ENCODE results near the gene BCAR1. TPM values are rescaled to one million over a fixed set of nuclear protein-coding genes. Genes with fewer than 3 reads are reported as not detected.

Gene BCAR1
- total RNA-seq, 6 experiments from 2014 or later, result 126 to 148 (median 130) TPM

DNA sequence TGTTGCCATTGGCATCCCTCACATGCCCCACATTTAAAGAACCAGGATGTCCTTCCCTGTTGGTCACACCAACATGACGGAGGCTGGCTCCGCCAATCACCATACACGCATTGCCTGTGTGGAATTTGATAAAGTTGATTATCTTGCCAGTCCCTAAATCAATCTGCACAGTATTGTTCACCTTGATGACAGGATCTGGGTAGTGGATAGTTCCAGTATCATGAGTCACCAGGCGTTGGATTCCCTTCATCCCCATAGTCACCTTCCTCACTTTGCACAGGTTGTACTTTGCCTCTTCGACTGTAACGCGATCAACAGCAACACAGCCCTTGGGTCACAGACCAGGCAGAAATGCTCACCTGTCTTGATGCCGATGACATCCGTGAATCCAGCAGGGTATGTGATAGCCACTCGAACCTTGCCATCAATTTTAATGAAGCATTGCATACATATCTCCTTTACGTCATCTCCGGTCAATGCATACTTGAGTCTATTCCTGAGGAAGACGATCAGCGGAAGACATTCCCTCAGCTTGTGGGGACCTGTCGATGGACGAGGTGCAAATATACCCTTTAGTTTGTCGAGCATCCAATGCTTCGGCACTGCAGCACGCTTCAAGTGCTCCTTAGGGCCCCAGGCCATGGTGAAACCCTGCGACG is 58.7 kb downstream of the BCAR1 start:
- Mint-ChIP-seq H3K36me3 (ENCODE audit: low read depth) (peaks cover 5% of the 10 kb centered on the region; the same call in 1 of the 2 replicates), H3K4me3 (no peak overlapping the region), H3K27me3 (ENCODE audit: insufficient read depth) (peaks cover 23% of the 10 kb centered on the region), H3K9me3 (peaks cover 5% of the 10 kb centered on the region; the same call in 1 of the 2 replicates), H3K27ac (no peak overlapping the region), H3K4me1 (ENCODE audit: low read depth) (peaks cover 2% of the 10 kb centered on the region)
- TF ChIP-seq, protein P1, sequence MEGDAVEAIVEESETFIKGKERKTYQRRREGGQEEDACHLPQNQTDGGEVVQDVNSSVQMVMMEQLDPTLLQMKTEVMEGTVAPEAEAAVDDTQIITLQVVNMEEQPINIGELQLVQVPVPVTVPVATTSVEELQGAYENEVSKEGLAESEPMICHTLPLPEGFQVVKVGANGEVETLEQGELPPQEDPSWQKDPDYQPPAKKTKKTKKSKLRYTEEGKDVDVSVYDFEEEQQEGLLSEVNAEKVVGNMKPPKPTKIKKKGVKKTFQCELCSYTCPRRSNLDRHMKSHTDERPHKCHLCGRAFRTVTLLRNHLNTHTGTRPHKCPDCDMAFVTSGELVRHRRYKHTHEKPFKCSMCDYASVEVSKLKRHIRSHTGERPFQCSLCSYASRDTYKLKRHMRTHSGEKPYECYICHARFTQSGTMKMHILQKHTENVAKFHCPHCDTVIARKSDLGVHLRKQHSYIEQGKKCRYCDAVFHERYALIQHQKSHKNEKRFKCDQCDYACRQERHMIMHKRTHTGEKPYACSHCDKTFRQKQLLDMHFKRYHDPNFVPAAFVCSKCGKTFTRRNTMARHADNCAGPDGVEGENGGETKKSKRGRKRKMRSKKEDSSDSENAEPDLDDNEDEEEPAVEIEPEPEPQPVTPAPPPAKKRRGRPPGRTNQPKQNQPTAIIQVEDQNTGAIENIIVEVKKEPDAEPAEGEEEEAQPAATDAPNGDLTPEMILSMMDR (IDR thresholded peaks at IDR 0.05), result no peak
- DNase-seq, result no peak

DNA sequence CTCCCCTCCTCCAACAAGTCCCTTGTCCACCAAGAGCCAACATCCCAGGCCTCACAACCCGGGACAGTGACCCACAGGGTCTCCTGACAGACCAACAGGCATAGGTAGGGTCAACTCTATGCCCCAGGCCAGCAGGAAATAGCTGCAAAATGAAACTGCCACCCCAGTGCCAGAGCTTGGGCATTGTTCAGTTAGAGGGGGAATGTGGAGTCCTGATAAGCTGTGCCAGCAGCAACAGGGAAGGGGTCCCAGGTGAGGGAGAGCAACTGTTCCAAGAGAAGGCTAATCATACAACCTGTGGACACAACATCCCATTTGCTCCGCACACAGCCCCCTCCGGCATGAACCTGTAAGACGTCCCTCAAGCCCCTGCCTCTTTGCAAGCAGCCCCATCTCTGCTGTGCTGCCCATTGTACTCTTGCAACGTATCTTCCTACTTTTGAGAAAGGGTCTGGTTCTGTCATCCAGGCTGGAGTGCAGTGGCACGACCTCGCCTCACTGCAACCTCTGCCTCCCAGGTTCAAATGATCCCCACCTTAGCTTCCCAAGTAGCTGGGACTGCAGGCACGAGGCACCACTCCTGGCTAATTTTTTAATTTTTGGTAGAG is 61.7 kb downstream of the BCAR1 start:
- no peak overlapping the region for H3K4me3 Mint-ChIP-seq

GRCh38 chr16:75188832-75189477 is 62.5 kb downstream of the BCAR1 start:
- H3K9me3 Mint-ChIP-seq, result peaks cover 27% of the 10 kb centered on the region
- TF ChIP-seq, protein P1 (IDR thresholded peaks at IDR 0.05), result no peak
- H3K27me3 Mint-ChIP-seq (ENCODE audit: insufficient read depth), result peaks cover 16% of the 10 kb centered on the region
- H3K4me1 Mint-ChIP-seq (ENCODE audit: low read depth), result no peaks in the 10 kb centered on the region
- no peak overlapping the region for H3K27ac Mint-ChIP-seq
- H3K36me3 Mint-ChIP-seq (ENCODE audit: low read depth), result peaks cover 10% of the 10 kb centered on the region
- no peak overlapping the region for H3K4me3 Mint-ChIP-seq
- no peak for DNase-seq

More for the DNA sequence above, 61.7 kb downstream of the BCAR1 start:
- Mint-ChIP-seq H3K4me1 (ENCODE audit: low read depth) (no peaks in the 10 kb centered on the region), H3K27me3 (ENCODE audit: insufficient read depth) (peaks cover 16% of the 10 kb centered on the region), H3K36me3 (ENCODE audit: low read depth) (peaks cover 8% of the 10 kb centered on the region), H3K9me3 (peaks cover 25% of the 10 kb centered on the region), H3K27ac (no peak overlapping the region)
- TF ChIP-seq, protein P1 (IDR thresholded peaks at IDR 0.05), result no peak
- DNase-seq, result no peak

DNA sequence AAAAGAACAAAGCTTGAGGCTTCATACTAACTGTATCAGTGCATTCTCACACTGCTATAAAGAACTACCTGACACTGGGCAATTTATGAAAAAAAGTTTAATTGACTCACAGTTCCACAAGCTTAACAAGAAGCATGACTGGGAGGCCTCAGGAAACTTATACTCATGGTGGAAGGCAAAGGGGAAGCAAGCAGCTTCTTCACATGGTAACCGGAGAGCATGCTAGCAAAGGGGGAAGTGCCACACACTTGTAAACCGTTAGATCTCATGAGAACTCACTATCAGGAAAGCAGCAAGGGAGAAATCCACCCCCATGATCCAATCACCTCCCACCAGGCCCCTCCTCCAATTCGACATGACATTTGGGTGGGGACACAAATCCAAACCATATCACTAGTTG is 69.8 kb downstream of the BCAR1 start:
- peaks cover 59% of the 10 kb centered on the region for H3K9me3 Mint-ChIP-seq
- H3K4me3 Mint-ChIP-seq, result no peak overlapping the region
- H3K27me3 Mint-ChIP-seq (ENCODE audit: insufficient read depth), result peaks cover 8% of the 10 kb centered on the region
- H3K27ac Mint-ChIP-seq, result no peak overlapping the region
- TF ChIP-seq, protein P1 (IDR thresholded peaks at IDR 0.05), result no peak
- H3K36me3 Mint-ChIP-seq (ENCODE audit: low read depth), result peaks cover 20% of the 10 kb centered on the region
- DNase-seq, result no peak
- no peaks in the 10 kb centered on the region for H3K4me1 Mint-ChIP-seq (ENCODE audit: low read depth)

- Mint-ChIP-seq H3K4me1 (ENCODE audit: low read depth) (no peaks in the 10 kb centered on the region), H3K9me3 (peaks cover 65% of the 10 kb centered on the region), H3K27ac (no peak overlapping the region), H3K4me3 (no peak overlapping the region), H3K36me3 (ENCODE audit: low read depth) (peaks cover 24% of the 10 kb centered on the region), H3K27me3 (ENCODE audit: insufficient read depth) (peaks cover 4% of the 10 kb centered on the region)
- TF ChIP-seq, protein P1 (IDR thresholded peaks at IDR 0.05), result no peak
- DNase-seq, result no peak
Observed at GRCh38 chr16:75179208-75179607, 72.2 kb downstream of the BCAR1 start.

Other genes starting within 250 kb of the BCAR1 start
- gene LDHD, start 134.8 kb downstream of the BCAR1 start, total RNA-seq (2021; fragmentation: NEBNext Ultra II Directional; extraction: Animal tissue kit (Norgen Biotek cat#: 25700)), result 1 to 10 TPM in 2 of 6 experiments, under 1 TPM in 4; 0.58 to 2.0 (median 0.77) TPM
- gene ZFP1, start 103.1 kb downstream of the BCAR1 start, total RNA-seq (2021; fragmentation: NEBNext Ultra II Directional; extraction: Animal tissue kit (Norgen Biotek cat#: 25700)), result 10 to 100 TPM; 10.1 to 13.0 (median 11.8) TPM
- gene CTRB2, start 44.5 kb downstream of the BCAR1 start, total RNA-seq (2021; fragmentation: NEBNext Ultra II Directional; extraction: Animal tissue kit (Norgen Biotek cat#: 25700)), result not detected
- not detected for gene CTRB1, start 32.6 kb downstream of the BCAR1 start, total RNA-seq (2021; fragmentation: NEBNext Ultra II Directional; extraction: Animal tissue kit (Norgen Biotek cat#: 25700))
- 10 to 100 TPM; 33.0 to 43.1 (median 37.6) TPM for gene CFDP1, start 181.9 kb upstream of the BCAR1 start, total RNA-seq (2021; fragmentation: NEBNext Ultra II Directional; extraction: Animal tissue kit (Norgen Biotek cat#: 25700))
- 10 to 100 TPM in 4 of 6 experiments, 1 to 10 TPM in 2; 8.2 to 11.7 (median 10.6) TPM for gene TMEM170A, start 213.1 kb upstream of the BCAR1 start, total RNA-seq (2021; fragmentation: NEBNext Ultra II Directional; extraction: Animal tissue kit (Norgen Biotek cat#: 25700))
- under 1 TPM in 2 of 6 experiments, not detected in 4; 0.05 TPM for gene CHST6, start 243.8 kb upstream of the BCAR1 start, total RNA-seq (2021; fragmentation: NEBNext Ultra II Directional; extraction: Animal tissue kit (Norgen Biotek cat#: 25700))